A549 (cell line): ENCODE measurements around the gene KDM5C.

Source experiments
- CBX8 ChIP-seq: fragments of 200-600 bp; sonication (generic); IDR thresholded peaks from 2 replicates; pipeline ENCODE4 v1.6.1; 2016
- CTCF ChIP-seq: fragments of >200 bp; sonication (Bioruptor Twin); formaldehyde crosslinking; IDR thresholded peaks from 3 replicates; pipeline ENCODE4 v1.5.1; 2016
- EP300 ChIP-seq, 2 experiments: fragments of >200 bp; sonication (Bioruptor Twin); formaldehyde crosslinking; IDR thresholded peaks; 2 replicates in 1 of 2; 3 replicates in 1 of 2; pipeline ENCODE4 v1.6.1; 2016 to 2017
- FOXS1 ChIP-seq: fragments of 250-450 bp; sonication (Bioruptor Pico); IDR thresholded peaks from 2 replicates; pipeline ENCODE4 v1.5.0; 2020; ENCODE audit warnings: mild to moderate bottlenecking, moderate library complexity
- KDM1A ChIP-seq: fragments of 200-600 bp; sonication (generic); IDR thresholded peaks from 2 replicates; pipeline ENCODE4 v1.6.1; 2016; ENCODE audit warnings: low read depth, mild to moderate bottlenecking
- MAFK ChIP-seq: fragments of 450-650 bp; IDR thresholded peaks from 2 replicates; pipeline ENCODE4 v1.6.1; 2014; ENCODE audit not compliant: partially characterized antibody
- PBX3 ChIP-seq: IDR thresholded peaks from 2 replicates; pipeline ENCODE4 v1.6.1; 2012
- POLR2A ChIP-seq: IDR thresholded peaks from 2 replicates; pipeline ENCODE4 v1.6.1; 2012; ENCODE audit warnings: mild to moderate bottlenecking, low read length
- POLR2AphosphoS2 ChIP-seq: conservative IDR thresholded peaks from 2 replicates; pipeline ENCODE4 v1.6.1; 2012; ENCODE audit warnings: low read length, improper control_type of control experiment, inconsistent platforms
- RAD21 ChIP-seq, 2 experiments: fragments of >200 bp in 1 of 2; sonication (Bioruptor Twin) in 1 of 2; formaldehyde crosslinking in 1 of 2; IDR thresholded peaks in 1 of 2; conservative IDR thresholded peaks in 1 of 2; 2 replicates in 1 of 2; 3 replicates in 1 of 2; pipeline ENCODE4 v1.6.1; 2012 to 2018; ENCODE audit warnings: inconsistent platforms in 1 of 2
- RFX5 ChIP-seq: fragments of 450-650 bp; IDR thresholded peaks from 2 replicates; pipeline ENCODE4 v1.7.1; 2014; ENCODE audit warnings: antibody characterized with exemption, mild to moderate bottlenecking, moderate library complexity
- SREBF2 ChIP-seq: fragments of 450-650 bp; IDR thresholded peaks from 2 replicates; pipeline ENCODE4 v1.6.1; 2014; ENCODE audit warnings: mild to moderate bottlenecking, moderate library complexity
- TP53 ChIP-seq: fragments of 250-450 bp; sonication (Bioruptor Pico); IDR thresholded peaks from 2 replicates; pipeline ENCODE4 v1.5.0; 2021; ENCODE audit warnings: mild to moderate bottlenecking, moderate library complexity
- USF2 ChIP-seq: fragments of 450-650 bp; IDR thresholded peaks from 2 replicates; pipeline ENCODE4 v1.6.1; 2014; ENCODE audit warnings: antibody characterized with exemption

- TF ChIP-seq USF2 (no peak), CBX8 (no peak), PBX3 (no peak), CTCF (no peak), RAD21 (conservative IDR thresholded peaks at IDR 0.05 in 1 of 2, IDR thresholded peaks at IDR 0.05 in 1 of 2) (no peak), RFX5 (no peak), POLR2A (no peak), FOXS1 (CRISPR knock-in tag) (no peak), TP53 (CRISPR knock-in tag) (no peak), KDM1A (no peak), POLR2AphosphoS2 (no peak; the same call in 1 of the 2 replicates), MAFK (no peak), EP300 (IDR thresholded peaks at IDR 0.05) (no peak), SREBF2 (no peak)
Measured at GRCh38 chrX:53188763-53189162, 36.2 kb downstream of the KDM5C start.
